Upper lobe of right lung (tissue), 1 donor: ENCODE measurements around the gene FANCD2OS. TPM values are rescaled to one million over a fixed set of nuclear protein-coding genes. Genes with fewer than 3 reads are reported as not detected.
"Not testable (repeated sequence)": the region's sequence is repeated elsewhere in the genome, so short reads cannot be mapped to it uniquely, and the experiment has no call there.

Source experiments
- ATAC-seq: fragments of 200-7000 bp; cut with Tn5 transposase; one replicate; pipeline ENCODE4 v1.9.1; 2020; ENCODE audit warnings: mild to moderate bottlenecking, moderate library complexity
- DNase-seq: peaks from one replicate; pipeline ENCODE4 v3.0.0-alpha.2; 2020
- H3K27ac ChIP-seq: fragments of 200-600 bp; one replicate; pipeline ENCODE4 v1.8.0; 2022
- H3K27me3 ChIP-seq: fragments of 200-600 bp; one replicate; pipeline ENCODE4 v1.8.0; 2022; ENCODE audit warnings: mild to moderate bottlenecking
- H3K36me3 ChIP-seq: fragments of 200-600 bp; one replicate; pipeline ENCODE4 v1.8.0; 2022
- H3K4me1 ChIP-seq: fragments of 200-600 bp; one replicate; pipeline ENCODE4 v1.8.0; 2022
- H3K4me3 ChIP-seq: fragments of 200-600 bp; one replicate; pipeline ENCODE4 v1.8.0; 2022; ENCODE audit warnings: mild to moderate bottlenecking
- H3K9me3 ChIP-seq: fragments of 200-600 bp; one replicate; pipeline ENCODE4 v1.8.0; 2022
- CTCF ChIP-seq: fragments of 200-600 bp; IDR thresholded peaks from one replicate; pipeline ENCODE4 v1.8.0; 2022; ENCODE audit warnings: antibody characterized with exemption
- intact Hi-C: fragments of 100-400 bp; cut with DNase I; formaldehyde crosslinking; loops from one replicate; pipeline ENCODE4 v1.11.0; 2022
- total RNA-seq: library from RNA; stranded (reverse); fragmentation: NEBNext Ultra II Directional; extraction: Animal tissue kit (Norgen Biotek cat#: 25700); gene quantifications from one replicate; pipeline ENCODE4 v1.2.1, GENCODE V29; 2021
- donor health status: DM: no; HTN: yes; CAD: no; lungs with severe emphysema.

FANCD2OS gene
- total RNA-seq, 1 donor from 2014 or later, result not detected

GRCh38 chr3:10137178-10137577 is 29.1 kb upstream of the FANCD2OS start:
- TF ChIP-seq CTCF, result no peak
- H3K4me3 ChIP-seq, result no peak overlapping the region
- H3K9me3 ChIP-seq, result no peaks in the 10 kb centered on the region
- intact Hi-C loops, result no loop called here
- no peaks in the 10 kb centered on the region for H3K36me3 ChIP-seq
- ATAC-seq, result no peak
- no peak for DNase-seq
- H3K27ac ChIP-seq, result no peak overlapping the region
- no peaks in the 10 kb centered on the region for H3K4me1 ChIP-seq
- no peaks in the 10 kb centered on the region for H3K27me3 ChIP-seq

- H3K27me3 ChIP-seq, result no peaks in the 10 kb centered on the region
- H3K9me3 ChIP-seq, result no peaks in the 10 kb centered on the region
- TF ChIP-seq CTCF, result no peak
- DNase-seq (no peak), ATAC-seq (no peak)
- no peak overlapping the region for H3K4me3 ChIP-seq
- no peak overlapping the region for H3K27ac ChIP-seq
- intact Hi-C loops, result no loop called here
- no peaks in the 10 kb centered on the region for H3K36me3 ChIP-seq
- no peaks in the 10 kb centered on the region for H3K4me1 ChIP-seq
Observed at GRCh38 chr3:10136426-10137005, 28.5 kb upstream of the FANCD2OS start.

- H3K4me3 ChIP-seq, H3K27ac ChIP-seq, intact Hi-C loops, H3K4me1 ChIP-seq, H3K27me3 ChIP-seq, ATAC-seq, H3K9me3 ChIP-seq, DNase-seq, H3K36me3 ChIP-seq: not testable (repeated sequence)
Observed at GRCh38 chr3:10135872-10136271, 27.8 kb upstream of the FANCD2OS start.

GRCh38 chr3:10122724-10123123 is 14.7 kb upstream of the FANCD2OS start:
- Histone ChIP-seq H3K4me1 (peaks cover 12% of the 10 kb centered on the region), H3K27me3 (no peaks in the 10 kb centered on the region), H3K36me3 (peaks cover 48% of the 10 kb centered on the region), H3K4me3 (no peak overlapping the region), H3K27ac (no peak overlapping the region), H3K9me3 (no peaks in the 10 kb centered on the region)
- intact Hi-C loops, result no loop called here
- TF ChIP-seq CTCF, result no peak
- ATAC-seq, result no peak
- DNase-seq, result no peak

GRCh38 chr3:10121064-10121463 is 13.0 kb upstream of the FANCD2OS start:
- DNase-seq (no peak), ATAC-seq (no peak)
- H3K27me3 ChIP-seq, result no peaks in the 10 kb centered on the region
- TF ChIP-seq CTCF, result no peak
- no peaks in the 10 kb centered on the region for H3K9me3 ChIP-seq
- H3K4me1 ChIP-seq, result peaks cover 22% of the 10 kb centered on the region
- H3K27ac ChIP-seq, result no peak overlapping the region
- no peak overlapping the region for H3K4me3 ChIP-seq
- peaks cover 31% of the 10 kb centered on the region for H3K36me3 ChIP-seq
- intact Hi-C loops, result no loop called here

GRCh38 chr3:10119376-10119775 is 11.3 kb upstream of the FANCD2OS start:
- Histone ChIP-seq H3K4me3 (no peak overlapping the region), H3K36me3 (peaks cover 22% of the 10 kb centered on the region), H3K9me3 (no peaks in the 10 kb centered on the region), H3K27ac (no peak overlapping the region), H3K27me3 (no peaks in the 10 kb centered on the region), H3K4me1 (peaks cover 25% of the 10 kb centered on the region)
- intact Hi-C loops, result no loop called here
- TF ChIP-seq CTCF, result no peak
- no peak for DNase-seq
- no peak for ATAC-seq
